ENCODE measurements around the gene MEX3D. TPM values are rescaled to one million over a fixed set of nuclear protein-coding genes. Genes with fewer than 3 reads are reported as not detected.

MEX3D gene
- total RNA-seq, 2 experiments from 2014 or later = 7.6 to 9.5 TPM

DNA sequence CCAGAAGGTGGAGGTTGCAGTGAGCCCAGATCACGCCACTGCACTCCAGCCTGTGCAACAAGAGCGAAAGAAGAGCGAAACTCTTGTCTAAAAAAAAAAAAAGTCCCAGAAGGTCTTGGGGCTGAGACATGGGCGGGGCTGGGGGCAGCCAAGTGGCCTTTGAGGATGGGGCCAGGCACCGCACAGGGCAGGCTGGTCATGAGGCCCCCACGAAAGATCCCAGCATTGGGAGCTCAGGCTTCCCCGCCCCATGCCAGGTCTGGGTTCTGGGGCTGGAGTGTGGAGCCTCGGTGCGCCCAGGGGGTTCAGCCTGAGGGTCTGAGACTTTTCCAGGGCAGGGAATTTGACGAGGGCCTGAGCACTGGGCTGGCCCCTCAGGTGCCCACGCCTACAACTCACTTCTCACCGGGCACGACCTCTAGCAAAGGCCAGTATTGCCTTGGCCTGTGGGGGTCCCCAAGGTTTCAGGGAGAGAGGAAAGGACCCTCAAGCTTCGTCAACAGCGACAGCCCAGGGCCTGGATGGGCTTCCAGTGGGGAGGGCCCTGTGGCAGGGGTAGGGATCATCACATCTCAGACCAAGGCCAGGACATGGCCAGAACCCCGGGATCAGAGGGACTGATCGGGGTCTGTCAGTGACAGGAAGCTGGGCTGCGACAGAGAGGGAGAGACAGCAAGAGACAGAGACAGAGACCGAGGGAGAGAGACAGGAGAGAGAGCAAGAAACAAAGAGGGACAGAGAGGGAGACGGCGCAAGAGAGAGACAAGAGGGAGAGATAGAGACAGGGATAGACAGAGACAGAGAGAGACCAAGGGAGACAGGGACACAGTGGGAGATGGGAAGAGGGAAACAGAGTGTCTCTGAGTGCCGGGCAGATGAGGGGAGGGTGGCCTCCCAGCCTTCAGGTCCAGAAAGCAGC, 7.5 kb upstream of the MEX3D start:
- CTCF ChIA-PET = interaction anchor here (1.9 kb wide), 1 partner anchor 30 kb away, joined by 5 read pairs; no protein-coding TSS in a partner anchor
- peaks cover 4% of the 10 kb centered on the region for H3K36me3 Mint-ChIP-seq
- H3K9me3 Mint-ChIP-seq (ENCODE audit: low read depth) = no peaks in the 10 kb centered on the region
- no peak overlapping the region for H3K4me3 Mint-ChIP-seq
- peaks cover 1% of the 10 kb centered on the region for H3K4me1 Mint-ChIP-seq
- H3K27me3 Mint-ChIP-seq = peaks cover 4% of the 10 kb centered on the region
- DNase-seq (no peak), ATAC-seq (peak; percentile 23)
- H3K27ac Mint-ChIP-seq = no peak overlapping the region

- Mint-ChIP-seq H3K4me1 (peaks cover 1% of the 10 kb centered on the region), H3K4me3 (no peak overlapping the region), H3K27ac (no peak overlapping the region), H3K36me3 (no peaks in the 10 kb centered on the region), H3K9me3 (ENCODE audit: low read depth) (no peaks in the 10 kb centered on the region), H3K27me3 (peaks cover 12% of the 10 kb centered on the region)
- DNase-seq = no peak
- CTCF ChIA-PET = interaction anchor here (1.9 kb wide), 1 partner anchor 29 kb away, joined by 5 read pairs; no protein-coding TSS in a partner anchor
- no peak for ATAC-seq
Observed at GRCh38 chr19:1574354-1575136, 6.4 kb upstream of the MEX3D start.

DNA sequence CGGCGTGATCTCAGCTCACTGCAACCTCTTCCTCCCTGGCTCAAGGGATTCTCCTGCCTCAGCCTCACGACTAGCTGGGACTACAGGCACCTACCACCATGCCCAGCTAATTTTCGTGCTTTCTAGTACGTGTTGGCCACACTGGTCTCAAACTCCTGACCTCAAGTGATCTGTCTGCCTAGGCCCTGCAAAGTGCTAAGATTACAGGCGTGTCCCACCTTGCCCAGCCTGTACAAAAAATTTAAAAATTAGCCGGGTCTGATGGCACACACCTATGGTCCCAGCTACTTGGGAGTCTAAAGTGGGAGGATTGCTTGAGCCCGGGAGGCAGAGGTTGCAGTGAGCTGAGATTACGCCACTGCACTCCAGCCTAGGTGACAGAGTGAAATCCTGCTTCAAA, 4.7 kb upstream of the MEX3D start:
- no peaks in the 10 kb centered on the region for H3K36me3 Mint-ChIP-seq
- peaks cover 14% of the 10 kb centered on the region for H3K27me3 Mint-ChIP-seq
- CTCF ChIA-PET = no interaction called here
- H3K4me1 Mint-ChIP-seq = peaks cover 4% of the 10 kb centered on the region
- H3K27ac Mint-ChIP-seq = no peak overlapping the region
- DNase-seq = no peak
- H3K4me3 Mint-ChIP-seq = no peak overlapping the region
- ATAC-seq = no peak
- H3K9me3 Mint-ChIP-seq (ENCODE audit: low read depth) = no peaks in the 10 kb centered on the region

DNA sequence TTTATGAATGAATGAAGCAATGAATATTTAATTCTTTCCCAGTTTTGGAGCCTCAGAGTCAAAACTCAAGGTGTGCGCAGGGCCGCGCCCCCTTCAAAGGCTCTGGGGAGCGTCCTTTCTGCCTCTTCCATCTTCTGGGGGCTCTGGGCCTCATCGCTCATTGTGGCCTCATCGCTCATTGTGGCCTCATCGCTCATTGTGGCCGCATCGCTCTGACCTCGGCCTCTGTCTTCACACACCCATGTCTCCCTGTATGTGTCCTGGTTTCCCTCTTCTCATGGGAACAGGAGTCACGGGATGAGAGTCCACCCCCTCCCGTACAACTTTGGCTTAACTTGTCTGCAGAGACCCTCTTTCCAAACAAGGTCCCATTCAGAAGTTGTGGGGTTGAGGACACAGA, 3.2 kb upstream of the MEX3D start:
- no peak for DNase-seq
- Mint-ChIP-seq H3K27me3 (peaks cover 14% of the 10 kb centered on the region), H3K9me3 (ENCODE audit: low read depth) (no peaks in the 10 kb centered on the region), H3K4me1 (peaks cover 4% of the 10 kb centered on the region), H3K36me3 (no peaks in the 10 kb centered on the region), H3K27ac (no peak overlapping the region), H3K4me3 (no peak overlapping the region)
- ATAC-seq = no peak
- CTCF ChIA-PET = no interaction called here

DNA sequence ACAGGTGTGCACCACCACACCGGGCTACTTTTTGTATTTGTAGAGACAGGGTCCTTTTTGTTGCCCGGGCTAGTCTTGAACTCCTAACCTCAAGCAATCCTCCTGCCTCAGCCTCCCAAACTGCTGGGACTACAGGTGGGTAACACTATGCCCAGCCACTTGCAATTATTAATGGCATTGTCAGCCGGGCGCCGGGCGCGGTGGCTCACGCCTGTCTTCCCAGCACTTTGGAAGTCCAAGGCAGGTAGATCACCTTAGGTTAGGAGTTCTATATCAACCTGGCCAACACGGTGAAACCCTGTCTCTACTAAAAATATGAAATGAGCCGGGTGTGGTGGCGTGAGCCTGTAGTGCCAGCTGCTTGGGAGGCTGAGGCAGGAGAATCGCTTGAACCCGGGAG, 2.7 kb upstream of the MEX3D start:
- Mint-ChIP-seq H3K27ac (no peak overlapping the region), H3K27me3 (peaks cover 14% of the 10 kb centered on the region), H3K9me3 (ENCODE audit: low read depth) (no peaks in the 10 kb centered on the region), H3K4me3 (no peak overlapping the region), H3K4me1 (peaks cover 4% of the 10 kb centered on the region), H3K36me3 (no peaks in the 10 kb centered on the region)
- DNase-seq (no peak), ATAC-seq (no peak)
- CTCF ChIA-PET = no interaction called here

DNA sequence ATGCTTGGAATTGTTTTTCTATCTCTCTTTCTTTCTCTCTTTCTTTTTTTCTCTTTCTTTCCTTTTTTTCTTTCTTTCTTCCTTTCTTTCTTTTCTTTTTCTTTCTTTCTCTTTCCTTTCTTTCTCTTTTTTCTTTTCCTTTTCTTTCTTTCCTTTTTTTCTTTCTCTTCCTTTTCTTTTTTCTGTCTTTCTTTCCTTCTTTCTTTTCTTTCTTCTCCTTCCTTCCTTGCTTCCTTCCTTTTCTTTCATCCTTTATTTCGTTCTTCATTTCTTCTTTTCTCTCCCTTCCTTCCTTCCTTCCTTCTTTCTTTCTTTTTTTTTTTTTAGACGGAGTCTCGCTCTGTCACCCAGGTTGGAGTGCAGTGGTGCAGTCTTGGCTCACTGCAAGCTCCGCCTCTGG, 1.9 kb upstream of the MEX3D start:
- CTCF ChIA-PET = no interaction called here
- peaks cover 4% of the 10 kb centered on the region for H3K4me1 Mint-ChIP-seq
- ATAC-seq = no peak
- H3K27ac Mint-ChIP-seq = no peak overlapping the region
- no peak overlapping the region for H3K4me3 Mint-ChIP-seq
- H3K36me3 Mint-ChIP-seq = no peaks in the 10 kb centered on the region
- no peaks in the 10 kb centered on the region for H3K9me3 Mint-ChIP-seq (ENCODE audit: low read depth)
- H3K27me3 Mint-ChIP-seq = peaks cover 14% of the 10 kb centered on the region
- no peak for DNase-seq

- no peak overlapping the region for H3K4me3 Mint-ChIP-seq
- no peaks in the 10 kb centered on the region for H3K9me3 Mint-ChIP-seq (ENCODE audit: low read depth)
- no peaks in the 10 kb centered on the region for H3K36me3 Mint-ChIP-seq
- CTCF ChIA-PET = interaction anchor here (0.6 to 1.0 kb wide), 2 partner anchors 23 to 587 kb away, joined by 3 read pairs; no protein-coding TSS in a partner anchor
- ATAC-seq (peak; percentile 56), DNase-seq (no peak)
- no peak overlapping the region for H3K27ac Mint-ChIP-seq
- peaks cover 3% of the 10 kb centered on the region for H3K4me1 Mint-ChIP-seq
- H3K27me3 Mint-ChIP-seq = peaks cover 14% of the 10 kb centered on the region
Observed at GRCh38 chr19:1567848-1568227, 287 bp downstream of the MEX3D start.

DNA sequence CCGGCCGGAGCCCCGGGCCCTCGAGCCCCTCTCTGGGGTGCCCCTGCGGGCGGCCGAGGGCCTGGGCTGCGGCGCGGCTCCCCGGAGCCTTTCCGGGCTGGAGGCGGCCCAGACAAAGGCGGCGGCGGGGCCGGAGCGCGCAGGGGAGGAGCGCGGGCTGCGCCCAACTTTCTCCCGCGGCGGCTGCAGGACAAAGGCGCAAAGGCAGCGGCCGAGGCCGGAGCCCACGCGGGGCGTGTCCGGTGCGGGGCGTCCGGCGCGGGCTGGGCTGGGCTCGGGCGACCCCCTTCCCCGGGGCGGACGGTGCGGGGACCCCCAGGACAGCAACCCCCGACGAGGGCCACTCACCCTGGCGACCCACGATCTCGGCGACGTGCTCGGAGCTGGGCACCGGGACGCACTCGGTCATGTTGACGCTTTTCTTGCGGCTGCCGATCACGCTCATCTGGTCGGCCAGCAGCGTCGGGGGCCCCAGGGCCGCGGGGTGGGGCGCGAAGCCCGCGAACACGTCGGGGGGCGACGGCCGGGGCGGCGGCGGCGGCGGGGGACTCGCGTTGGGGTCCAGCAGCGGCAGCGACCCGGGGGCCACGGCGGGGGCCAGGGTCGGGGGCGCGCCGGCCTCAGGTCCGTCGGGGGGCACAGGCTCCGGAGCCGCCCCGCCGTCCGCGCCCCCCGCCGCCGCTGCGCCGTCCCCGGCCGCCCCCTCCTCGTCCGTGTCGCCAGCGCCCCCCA, 843 bp downstream of the MEX3D start:
- ATAC-seq = no peak

DNA sequence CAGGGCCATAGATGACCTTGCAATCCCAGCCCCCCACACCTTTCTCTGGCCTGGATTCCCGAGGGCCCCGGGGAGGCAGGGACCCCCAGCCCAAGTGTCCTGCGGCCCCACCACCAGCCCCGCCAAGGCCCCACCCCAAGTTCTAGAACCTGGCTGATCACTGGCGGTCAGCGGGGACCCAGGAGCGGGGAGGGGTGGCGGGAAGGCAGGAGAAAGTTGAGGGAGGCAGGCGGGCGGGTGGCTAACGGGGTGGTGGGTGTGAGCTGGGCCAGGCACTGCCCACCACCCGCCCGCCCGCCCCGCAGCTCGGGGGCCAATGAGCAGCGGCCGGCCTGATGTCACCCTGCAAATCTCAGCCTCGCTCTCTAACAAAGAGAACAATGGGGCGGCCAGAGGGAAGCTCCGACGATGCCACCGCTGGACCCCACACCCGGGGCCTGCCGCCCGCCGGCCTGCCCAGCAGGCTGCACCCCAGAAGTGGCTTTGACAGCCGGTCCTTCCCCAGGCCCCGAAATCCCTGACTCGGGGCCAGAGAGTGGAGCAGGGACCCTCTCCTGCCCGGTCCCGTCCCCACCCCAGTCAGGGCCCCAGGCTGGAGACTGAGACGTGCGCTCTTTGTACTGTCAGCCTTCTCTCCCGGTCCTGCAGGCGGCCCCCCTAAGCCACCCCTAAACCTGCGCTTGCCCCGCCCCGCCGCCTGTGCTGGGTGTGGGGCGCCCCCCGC, 1.6 kb downstream of the MEX3D start:
- H3K27me3 Mint-ChIP-seq = peaks cover 14% of the 10 kb centered on the region
- no peak for DNase-seq
- ATAC-seq = no peak
- CTCF ChIA-PET = no interaction called here
- no peak overlapping the region for H3K4me3 Mint-ChIP-seq
- peaks cover 3% of the 10 kb centered on the region for H3K4me1 Mint-ChIP-seq
- no peak overlapping the region for H3K27ac Mint-ChIP-seq
- no peaks in the 10 kb centered on the region for H3K36me3 Mint-ChIP-seq
- H3K9me3 Mint-ChIP-seq (ENCODE audit: low read depth) = no peaks in the 10 kb centered on the region

More for the DNA sequence above, 843 bp downstream of the MEX3D start:
- Mint-ChIP-seq H3K9me3 (ENCODE audit: low read depth) (no peaks in the 10 kb centered on the region), H3K27me3 (peaks cover 14% of the 10 kb centered on the region), H3K36me3 (no peaks in the 10 kb centered on the region), H3K27ac (no peak overlapping the region), H3K4me3 (peak overlapping the region; percentile 35), H3K4me1 (peaks cover 3% of the 10 kb centered on the region)
- CTCF ChIA-PET = no interaction called here
- no peak for DNase-seq

DNA sequence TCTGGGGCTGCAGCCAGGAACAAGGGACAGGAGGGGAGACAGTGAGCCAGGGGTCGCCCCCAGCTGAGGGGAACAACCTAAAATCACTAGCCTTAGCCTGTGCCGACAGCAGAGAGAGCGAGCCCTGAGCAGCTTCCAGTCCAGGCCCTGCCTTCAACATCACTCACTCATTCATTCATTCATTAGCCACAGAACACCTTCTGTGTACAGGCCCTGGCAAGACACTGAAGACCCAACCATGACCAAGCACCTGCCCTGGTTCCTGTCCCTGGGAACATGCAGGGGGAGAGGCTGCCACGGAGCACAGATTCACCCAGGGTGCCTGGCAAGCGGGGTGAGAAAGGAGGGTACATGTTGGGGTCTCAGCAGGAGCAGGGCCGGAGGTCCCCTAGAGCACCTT, 4.9 kb downstream of the MEX3D start:
- CTCF ChIA-PET = no interaction called here
- ATAC-seq (no peak), DNase-seq (no peak)
- Mint-ChIP-seq H3K27me3 (no peaks in the 10 kb centered on the region), H3K4me1 (no peaks in the 10 kb centered on the region), H3K27ac (no peak overlapping the region), H3K9me3 (ENCODE audit: low read depth) (no peaks in the 10 kb centered on the region), H3K36me3 (no peaks in the 10 kb centered on the region), H3K4me3 (no peak overlapping the region)

DNA sequence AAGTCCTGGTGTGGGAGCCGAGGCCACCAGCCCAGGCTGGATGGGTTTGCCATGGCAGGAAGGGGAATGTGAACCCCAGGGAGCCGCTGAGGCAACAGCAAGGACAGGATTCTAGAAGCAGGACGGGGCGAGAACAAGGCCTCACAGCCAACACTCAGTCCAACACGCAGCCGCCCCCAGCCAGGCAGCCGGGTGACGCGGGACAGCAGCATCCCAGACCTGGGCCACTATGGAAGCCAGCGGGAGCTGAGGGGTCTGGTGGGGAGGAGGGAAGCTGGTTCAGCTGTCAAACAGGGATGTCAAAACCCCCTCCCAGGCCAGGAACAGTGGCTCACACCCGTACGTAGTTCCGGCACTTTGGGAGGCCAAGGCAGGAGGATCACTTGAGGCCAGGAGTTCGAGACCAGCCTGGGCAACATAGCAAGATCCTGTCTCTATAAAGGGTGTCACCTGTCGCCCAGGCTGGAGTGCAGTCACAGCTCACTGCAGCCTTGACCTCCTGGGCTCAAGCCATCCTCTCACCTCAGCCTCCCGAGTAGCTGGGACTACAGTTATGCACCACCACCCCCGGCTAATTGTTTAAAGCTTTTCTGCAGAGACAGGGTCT, 6.8 kb downstream of the MEX3D start:
- no peaks in the 10 kb centered on the region for H3K9me3 Mint-ChIP-seq (ENCODE audit: low read depth)
- H3K4me1 Mint-ChIP-seq = no peaks in the 10 kb centered on the region
- CTCF ChIA-PET = interaction anchor here (0.8 kb wide), 1 partner anchor 111 kb away, joined by 3 read pairs; no protein-coding TSS in a partner anchor
- H3K36me3 Mint-ChIP-seq = no peaks in the 10 kb centered on the region
- ATAC-seq (no peak), DNase-seq (no peak)
- no peak overlapping the region for H3K27ac Mint-ChIP-seq
- H3K27me3 Mint-ChIP-seq = no peaks in the 10 kb centered on the region
- no peak overlapping the region for H3K4me3 Mint-ChIP-seq

DNA sequence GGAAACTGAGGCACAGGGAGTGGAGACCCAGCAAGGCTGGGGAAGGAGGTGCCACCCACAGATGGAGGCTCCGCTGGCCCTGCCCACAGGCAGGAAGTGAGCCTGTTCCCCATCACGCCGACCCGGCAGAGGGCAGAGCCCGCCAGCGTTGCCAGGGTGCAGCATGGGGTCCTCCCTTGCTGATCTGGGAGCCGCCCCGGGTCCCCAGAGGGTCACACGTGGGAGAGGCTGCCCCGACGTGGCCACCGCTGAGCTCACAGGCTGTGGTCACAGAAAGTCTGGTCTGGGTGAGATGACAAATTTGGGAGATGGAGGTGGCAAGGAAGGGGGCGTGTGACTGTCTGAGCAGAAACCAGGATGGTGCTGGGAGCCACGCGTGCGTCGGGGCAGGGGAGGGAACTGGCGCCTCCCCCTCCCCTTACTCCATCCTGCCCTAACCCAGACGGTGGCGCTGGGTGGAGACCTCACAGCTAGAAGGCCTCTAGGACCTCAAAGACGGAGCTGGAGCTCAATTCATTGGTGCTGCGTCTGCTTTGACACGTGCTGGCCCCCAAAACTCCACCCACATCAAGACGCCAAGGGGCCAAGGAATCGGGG, 7.7 kb downstream of the MEX3D start:
- no peak for ATAC-seq
- no peak overlapping the region for H3K4me3 Mint-ChIP-seq
- CTCF ChIA-PET = interaction anchor here (1.3 kb wide), 1 partner anchor 14 kb away, joined by 4 read pairs; no protein-coding TSS in a partner anchor
- no peaks in the 10 kb centered on the region for H3K4me1 Mint-ChIP-seq
- no peaks in the 10 kb centered on the region for H3K9me3 Mint-ChIP-seq (ENCODE audit: low read depth)
- no peaks in the 10 kb centered on the region for H3K27me3 Mint-ChIP-seq
- DNase-seq = no peak
- H3K36me3 Mint-ChIP-seq = no peaks in the 10 kb centered on the region
- H3K27ac Mint-ChIP-seq = no peak overlapping the region
